Measurements from ENCODE around the gene SLC2A1.

DNA sequence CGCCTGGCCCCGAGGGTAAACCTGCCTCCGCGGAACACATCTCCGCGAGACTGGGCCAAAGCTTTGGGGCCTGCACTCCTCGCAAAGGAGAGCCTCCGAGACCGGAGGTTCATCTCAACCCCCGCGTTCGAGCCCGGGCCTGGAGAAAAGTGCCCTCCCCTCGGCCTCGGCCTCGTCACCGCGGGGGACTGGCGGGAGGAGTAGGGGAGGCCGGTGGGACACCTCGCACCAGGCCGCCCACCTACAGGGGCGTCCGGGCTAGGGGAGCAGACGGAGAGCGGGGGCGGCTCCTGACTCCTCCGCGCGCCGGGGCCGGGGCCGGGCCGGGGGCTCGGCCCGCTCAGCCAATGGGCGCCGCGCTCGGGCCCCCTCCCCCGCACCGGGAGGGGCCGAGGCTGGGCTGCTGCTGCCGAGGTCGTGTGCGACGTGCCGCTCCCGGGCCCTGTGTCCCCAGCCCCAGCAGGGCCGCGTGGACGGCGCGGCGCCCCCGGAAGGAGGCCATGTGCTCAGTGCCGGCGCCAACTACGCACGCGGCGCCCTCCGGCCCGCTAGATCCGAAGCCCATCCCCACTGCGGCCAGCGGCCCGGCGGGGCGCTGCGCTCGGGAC, 684 bp downstream of the SLC2A1 start:
- TF ChIP-seq, protein P1, sequence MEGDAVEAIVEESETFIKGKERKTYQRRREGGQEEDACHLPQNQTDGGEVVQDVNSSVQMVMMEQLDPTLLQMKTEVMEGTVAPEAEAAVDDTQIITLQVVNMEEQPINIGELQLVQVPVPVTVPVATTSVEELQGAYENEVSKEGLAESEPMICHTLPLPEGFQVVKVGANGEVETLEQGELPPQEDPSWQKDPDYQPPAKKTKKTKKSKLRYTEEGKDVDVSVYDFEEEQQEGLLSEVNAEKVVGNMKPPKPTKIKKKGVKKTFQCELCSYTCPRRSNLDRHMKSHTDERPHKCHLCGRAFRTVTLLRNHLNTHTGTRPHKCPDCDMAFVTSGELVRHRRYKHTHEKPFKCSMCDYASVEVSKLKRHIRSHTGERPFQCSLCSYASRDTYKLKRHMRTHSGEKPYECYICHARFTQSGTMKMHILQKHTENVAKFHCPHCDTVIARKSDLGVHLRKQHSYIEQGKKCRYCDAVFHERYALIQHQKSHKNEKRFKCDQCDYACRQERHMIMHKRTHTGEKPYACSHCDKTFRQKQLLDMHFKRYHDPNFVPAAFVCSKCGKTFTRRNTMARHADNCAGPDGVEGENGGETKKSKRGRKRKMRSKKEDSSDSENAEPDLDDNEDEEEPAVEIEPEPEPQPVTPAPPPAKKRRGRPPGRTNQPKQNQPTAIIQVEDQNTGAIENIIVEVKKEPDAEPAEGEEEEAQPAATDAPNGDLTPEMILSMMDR (conservative IDR thresholded peaks at IDR 0.05): no peak
- TF ChIP-seq ZFX (IDR thresholded peaks at IDR 0.05): peak; percentile 86; the same call in 1 of the 2 replicates

All from C4-2B (cell line).